ENCODE measurements around the gene ATP9A.

Gene ATP9A

GRCh38 chr20:51636123-51636522 is 132.1 kb downstream of the ATP9A start:
- no peaks in the 10 kb centered on the region for H3K36me3 ChIP-seq (ENCODE audit: control insufficient read depth, low read length)
- H3K4me2 ChIP-seq (ENCODE audit: low read length): no peak overlapping the region
- H3K79me2 ChIP-seq (ENCODE audit: control insufficient read depth, low read length): no peaks in the 10 kb centered on the region
- no peak for TF ChIP-seq EZH2phosphoT487 (IDR thresholded peaks at IDR 0.05; ENCODE audit: borderline replicate concordance, low read length)
- TF ChIP-seq CTCF (IDR thresholded peaks at IDR 0.05; ENCODE audit: low read depth, low read length, poor library complexity, severe bottlenecking): no peak
- H3K27ac ChIP-seq (ENCODE audit: low read depth, low read length): no peak overlapping the region
- peaks cover 3% of the 10 kb centered on the region for H3K4me1 ChIP-seq (ENCODE audit: control insufficient read depth, low read length)
- no peak overlapping the region for H3K4me3 ChIP-seq (ENCODE audit: low read length)
- H4K20me1 ChIP-seq (ENCODE audit: control insufficient read depth, insufficient read depth, low read depth, low read length): no peaks in the 10 kb centered on the region
- H3K9me2 ChIP-seq (replicated peaks; ENCODE audit: control insufficient read depth, low read length): no peaks in the 10 kb centered on the region
- H3K27me3 ChIP-seq (ENCODE audit: control insufficient read depth, low read length): peaks cover 23% of the 10 kb centered on the region
- no peaks in the 10 kb centered on the region for H3K9me3 ChIP-seq (ENCODE audit: control insufficient read depth, insufficient read depth, low read length)
- H3F3A ChIP-seq (ENCODE audit: control insufficient read depth, insufficient read depth): no peaks in the 10 kb centered on the region

GRCh38 chr20:51635680-51636079 is 132.5 kb downstream of the ATP9A start:
- H3K4me2 ChIP-seq (ENCODE audit: low read length): no peak overlapping the region
- no peaks in the 10 kb centered on the region for H3F3A ChIP-seq (ENCODE audit: control insufficient read depth, insufficient read depth)
- H3K27me3 ChIP-seq (ENCODE audit: control insufficient read depth, low read length): peaks cover 27% of the 10 kb centered on the region
- H3K4me1 ChIP-seq (ENCODE audit: control insufficient read depth, low read length): peaks cover 3% of the 10 kb centered on the region
- no peak overlapping the region for H3K27ac ChIP-seq (ENCODE audit: low read depth, low read length)
- no peaks in the 10 kb centered on the region for H4K20me1 ChIP-seq (ENCODE audit: control insufficient read depth, insufficient read depth, low read depth, low read length)
- TF ChIP-seq EZH2phosphoT487 (IDR thresholded peaks at IDR 0.05; ENCODE audit: borderline replicate concordance, low read length): no peak
- TF ChIP-seq CTCF (IDR thresholded peaks at IDR 0.05; ENCODE audit: low read depth, low read length, poor library complexity, severe bottlenecking): no peak
- no peaks in the 10 kb centered on the region for H3K79me2 ChIP-seq (ENCODE audit: control insufficient read depth, low read length)
- no peak overlapping the region for H3K4me3 ChIP-seq (ENCODE audit: low read length)
- no peaks in the 10 kb centered on the region for H3K9me3 ChIP-seq (ENCODE audit: control insufficient read depth, insufficient read depth, low read length)
- H3K36me3 ChIP-seq (ENCODE audit: control insufficient read depth, low read length): no peaks in the 10 kb centered on the region
- no peaks in the 10 kb centered on the region for H3K9me2 ChIP-seq (replicated peaks; ENCODE audit: control insufficient read depth, low read length)

- no peak overlapping the region for H3K27ac ChIP-seq (ENCODE audit: low read depth, low read length)
- no peaks in the 10 kb centered on the region for H3K9me3 ChIP-seq (ENCODE audit: control insufficient read depth, insufficient read depth, low read length)
- no peaks in the 10 kb centered on the region for H4K20me1 ChIP-seq (ENCODE audit: control insufficient read depth, insufficient read depth, low read depth, low read length)
- no peak overlapping the region for H3K4me3 ChIP-seq (ENCODE audit: low read length)
- H3K36me3 ChIP-seq (ENCODE audit: control insufficient read depth, low read length): no peaks in the 10 kb centered on the region
- H3F3A ChIP-seq (ENCODE audit: control insufficient read depth, insufficient read depth): no peaks in the 10 kb centered on the region
- peaks cover 3% of the 10 kb centered on the region for H3K4me1 ChIP-seq (ENCODE audit: control insufficient read depth, low read length)
- no peaks in the 10 kb centered on the region for H3K79me2 ChIP-seq (ENCODE audit: control insufficient read depth, low read length)
- H3K4me2 ChIP-seq (ENCODE audit: low read length): no peak overlapping the region
- H3K9me2 ChIP-seq (replicated peaks; ENCODE audit: control insufficient read depth, low read length): no peaks in the 10 kb centered on the region
- TF ChIP-seq EZH2phosphoT487 (IDR thresholded peaks at IDR 0.05; ENCODE audit: borderline replicate concordance, low read length): no peak
- no peak for TF ChIP-seq CTCF (IDR thresholded peaks at IDR 0.05; ENCODE audit: low read depth, low read length, poor library complexity, severe bottlenecking)
- H3K27me3 ChIP-seq (ENCODE audit: control insufficient read depth, low read length): peaks cover 27% of the 10 kb centered on the region
These were observed 133.3 kb downstream of the ATP9A start for GRCh38 chr20:51634877-51635276.

GRCh38 chr20:51634257-51634656 is 133.9 kb downstream of the ATP9A start:
- Histone ChIP-seq H3K79me2 (ENCODE audit: control insufficient read depth, low read length) (no peaks in the 10 kb centered on the region), H4K20me1 (ENCODE audit: control insufficient read depth, insufficient read depth, low read depth, low read length) (no peaks in the 10 kb centered on the region), H3K4me3 (ENCODE audit: low read length) (no peak overlapping the region), H3K27ac (ENCODE audit: low read depth, low read length) (no peak overlapping the region), H3K4me1 (ENCODE audit: control insufficient read depth, low read length) (peaks cover 3% of the 10 kb centered on the region), H3K27me3 (ENCODE audit: control insufficient read depth, low read length) (peaks cover 33% of the 10 kb centered on the region), H3K4me2 (ENCODE audit: low read length) (no peak overlapping the region), H3K9me3 (ENCODE audit: control insufficient read depth, insufficient read depth, low read length) (no peaks in the 10 kb centered on the region), H3K36me3 (ENCODE audit: control insufficient read depth, low read length) (no peaks in the 10 kb centered on the region), H3F3A (ENCODE audit: control insufficient read depth, insufficient read depth) (no peaks in the 10 kb centered on the region), H3K9me2 (replicated peaks; ENCODE audit: control insufficient read depth, low read length) (no peaks in the 10 kb centered on the region)
- TF ChIP-seq EZH2phosphoT487 (IDR thresholded peaks at IDR 0.05; ENCODE audit: borderline replicate concordance, low read length): no peak
- no peak for TF ChIP-seq CTCF (IDR thresholded peaks at IDR 0.05; ENCODE audit: low read depth, low read length, poor library complexity, severe bottlenecking)

All from DOHH2 (cell line).